IMR-90 (cell line): ENCODE data around the gene CDC45. TPM values are rescaled to one million over a fixed set of nuclear protein-coding genes. Genes with fewer than 3 reads are reported as not detected.

Source experiments
- ATAC-seq: fragments of 200-7000 bp; cut with Tn5 transposase; 2 replicates; pipeline ENCODE4 v1.9.1; 2020; ENCODE audit warnings: low read depth, mild to moderate bottlenecking, moderate library complexity
- BruUV-seq: library from RNA; stranded (reverse); fragments of 400-500 nt; replicated peaks from 2 replicates; lab custom pipeline; 2021; lab: Mats Ljungman, UMichigan
- CTCF ChIA-PET: fragments of 300-600 bp; formaldehyde crosslinking; extraction: SDS; loops from one replicate; lab custom pipeline; 2021; ENCODE audit warnings: antibody characterized with exemption; lab: Yijun Ruan, JAX
- POLR2A ChIA-PET: fragments of 300-600 bp; sonication (Branson Sonifier 250); formaldehyde crosslinking; loops from one replicate; lab custom pipeline; 2022; ENCODE audit warnings: antibody characterized with exemption; ENCODE audit not compliant: unreplicated experiment; lab: Charles Lee
- DNase-seq: peaks from one replicate; pipeline ENCODE4 v3.0.0; 2013
- H2AFZ ChIP-seq: replicated peaks from 2 replicates; pipeline ENCODE3; 2013; ENCODE audit warnings: low read length, mild to moderate bottlenecking; ENCODE audit not compliant: poor library complexity
- H2AK5ac ChIP-seq: 2 replicates; pipeline ENCODE4 v1.6.1; 2013; ENCODE audit warnings: low read depth, low read length, inconsistent platforms
- H2AK9ac ChIP-seq: replicated peaks from 2 replicates; pipeline ENCODE3; 2013; ENCODE audit warnings: mild to moderate bottlenecking, low read depth, low read length, moderate library complexity; ENCODE audit not compliant: poor library complexity
- H2BK120ac ChIP-seq: 2 replicates; pipeline ENCODE4 v1.6.1; 2013; ENCODE audit warnings: low read depth, low read length, inconsistent platforms
- H2BK15ac ChIP-seq: 3 replicates; pipeline ENCODE4 v1.6.1; 2013; ENCODE audit warnings: low read depth, low read length, inconsistent platforms
- H2BK20ac ChIP-seq: 2 replicates; pipeline ENCODE4 v1.6.1; 2013; ENCODE audit warnings: low read depth, mild to moderate bottlenecking, inconsistent platforms, low read length, moderate library complexity
- H2BK5ac ChIP-seq: 2 replicates; pipeline ENCODE4 v1.6.1; 2013; ENCODE audit warnings: mild to moderate bottlenecking, low read depth, low read length, inconsistent platforms; ENCODE audit not compliant: poor library complexity, severe bottlenecking
- H3K14ac ChIP-seq: replicated peaks from 2 replicates; pipeline ENCODE4 v1.6.1; 2013; ENCODE audit warnings: low read depth, low read length, inconsistent platforms
- H3K18ac ChIP-seq: 2 replicates; pipeline ENCODE4 v1.6.1; 2013; ENCODE audit warnings: low read depth, low read length, control low read depth
- H3K23ac ChIP-seq: 2 replicates; pipeline ENCODE4 v1.6.1; 2013; ENCODE audit warnings: low read depth, low read length, inconsistent platforms
- H3K27ac ChIP-seq: 2 replicates; pipeline ENCODE4 v1.5.1; 2013; ENCODE audit warnings: mild to moderate bottlenecking, control low read depth, low read length; ENCODE audit not compliant: insufficient read depth
- H3K27me3 ChIP-seq: 2 replicates; pipeline ENCODE4 v1.6.1; 2013; ENCODE audit warnings: low read length; ENCODE audit not compliant: control insufficient read depth, insufficient read depth
- H3K36me3 ChIP-seq: 2 replicates; pipeline ENCODE4 v1.6.1; 2013; ENCODE audit warnings: low read length, mixed read lengths; ENCODE audit not compliant: control insufficient read depth, insufficient read depth
- H3K4ac ChIP-seq: 2 replicates; pipeline ENCODE4 v1.6.1; 2013; ENCODE audit warnings: low read depth, low read length, inconsistent platforms
- H3K4me1 ChIP-seq: 2 replicates; pipeline ENCODE4 v1.6.1; 2013; ENCODE audit warnings: low read length, mixed read lengths; ENCODE audit not compliant: control insufficient read depth, insufficient read depth
- H3K4me2 ChIP-seq: 2 replicates; pipeline ENCODE4 v1.6.1; 2013; ENCODE audit warnings: low read depth, mild to moderate bottlenecking, control low read depth, low read length, moderate library complexity
- H3K4me3 ChIP-seq: 2 replicates; pipeline ENCODE4 v1.5.1; 2013; ENCODE audit warnings: low read depth, mild to moderate bottlenecking, control low read depth, low read length, moderate library complexity; ENCODE audit not compliant: insufficient read depth
- H3K56ac ChIP-seq: 2 replicates; pipeline ENCODE4 v1.6.1; 2013; ENCODE audit warnings: low read length, inconsistent platforms; ENCODE audit not compliant: insufficient read depth; ENCODE audit errors: extremely low read depth
- H3K79me1 ChIP-seq, 2 experiments: 2 replicates each; pipeline ENCODE4 v1.6.1; 2013; ENCODE audit warnings: low read length in 2 of 2, inconsistent platforms in 1 of 2, low read depth in 1 of 2
- H3K9ac ChIP-seq: 2 replicates; pipeline ENCODE4 v1.6.1; 2013; ENCODE audit warnings: low read depth, low read length, control low read depth
- H3K9me1 ChIP-seq: 2 replicates; pipeline ENCODE4 v1.6.1; 2013; ENCODE audit warnings: low read length, inconsistent platforms; ENCODE audit not compliant: insufficient read depth
- H3K9me3 ChIP-seq: 2 replicates; pipeline ENCODE4 v1.6.1; 2013; ENCODE audit warnings: low read length; ENCODE audit not compliant: control insufficient read depth, insufficient read depth
- H4K20me1 ChIP-seq: 2 replicates; pipeline ENCODE4 v1.6.1; 2013; ENCODE audit warnings: low read length, inconsistent platforms; ENCODE audit not compliant: insufficient read depth
- H4K5ac ChIP-seq: 2 replicates; pipeline ENCODE4 v1.6.1; 2013; ENCODE audit warnings: mild to moderate bottlenecking, low read depth, low read length, control low read depth
- H4K8ac ChIP-seq, 2 experiments: 2 replicates each; pipeline ENCODE4 v1.6.1; 2013; ENCODE audit warnings: low read depth in 2 of 2, low read length in 2 of 2, control low read depth in 1 of 2, inconsistent platforms in 1 of 2
- H4K91ac ChIP-seq: 2 replicates; pipeline ENCODE4 v1.6.1; 2013; ENCODE audit warnings: low read depth, low read length, inconsistent platforms; ENCODE audit not compliant: insufficient read depth
- BHLHE40 ChIP-seq: fragments of 150-350 bp; IDR thresholded peaks from 2 replicates; pipeline ENCODE4 v1.6.1; 2016; ENCODE audit warnings: mild to moderate bottlenecking, low read depth, low read length
- CEBPB ChIP-seq: IDR thresholded peaks from 2 replicates; pipeline ENCODE4 v1.6.1; 2012; ENCODE audit warnings: low read depth, low read length, improper control_type of control experiment
- CHD1 ChIP-seq: IDR thresholded peaks from 2 replicates; pipeline ENCODE4 v1.6.1; 2012; ENCODE audit warnings: low read depth, low read length, improper control_type of control experiment
- FOS ChIP-seq: fragments of 150-350 bp; IDR thresholded peaks from 2 replicates; pipeline ENCODE4 v1.6.1; 2016; ENCODE audit warnings: low read depth, low read length
- MAFK ChIP-seq: IDR thresholded peaks from 2 replicates; pipeline ENCODE4 v1.6.1; 2012; ENCODE audit warnings: low read depth, low read length, improper control_type of control experiment
- MAZ ChIP-seq: IDR thresholded peaks from 2 replicates; pipeline ENCODE4 v1.6.1; 2012; ENCODE audit warnings: low read depth, mild to moderate bottlenecking, low read length, improper control_type of control experiment, moderate library complexity, borderline replicate concordance
- MXI1 ChIP-seq: IDR thresholded peaks from 2 replicates; pipeline ENCODE4 v1.6.1; 2012; ENCODE audit warnings: low read depth, mild to moderate bottlenecking, low read length, moderate library complexity, borderline replicate concordance
- NFE2L2 ChIP-seq: fragments of 150-350 bp; IDR thresholded peaks from 2 replicates; pipeline ENCODE4 v1.6.1; 2016; ENCODE audit warnings: low read depth, mild to moderate bottlenecking, low read length
- POLR2A ChIP-seq: IDR thresholded peaks from 2 replicates; pipeline ENCODE4 v1.6.1; 2012; ENCODE audit warnings: mild to moderate bottlenecking, low read depth, low read length
- RAD21 ChIP-seq: IDR thresholded peaks from 2 replicates; pipeline ENCODE4 v1.6.1; 2012; ENCODE audit warnings: low read length, improper control_type of control experiment
- RCOR1 ChIP-seq: IDR thresholded peaks from 2 replicates; pipeline ENCODE4 v1.6.1; 2012; ENCODE audit warnings: mild to moderate bottlenecking, low read length, improper control_type of control experiment; ENCODE audit not compliant: insufficient replicate concordance
- RFX5 ChIP-seq: IDR thresholded peaks from 2 replicates; pipeline ENCODE4 v1.8.0; 2012; ENCODE audit warnings: low read depth, mild to moderate bottlenecking, low read length, moderate library complexity
- SMC3 ChIP-seq: fragments of 150-350 bp; IDR thresholded peaks from 2 replicates; pipeline ENCODE4 v1.6.1; 2016; ENCODE audit warnings: low read depth, mild to moderate bottlenecking, antibody characterized with exemption, low read length, moderate library complexity
- WGBS, 2 experiments: methylation state at CpG; one replicate each; pipeline versions ENCODE4 v1.1.5 to v1.1.7; 2013; ENCODE audit warnings: missing lambda C conversion rate in 2 of 2; ENCODE audit not compliant: insufficient read length in 1 of 2; ENCODE audit errors: extremely low coverage in 2 of 2; 5-methylcytosine and 5-hydroxymethylcytosine counted together
- dilution Hi-C: fragments of 300-500 bp; cut with HindIII; formaldehyde crosslinking; loops from one replicate; pipeline ENCODE4 v1.14.3; 2018; ENCODE audit warnings: low sequenced_read_pairs; ENCODE audit not compliant: unreplicated experiment
- in situ Hi-C: fragments of 300-500 bp; cut with MboI; formaldehyde crosslinking; loops from 3 replicates; pipeline ENCODE4 v1.14.3; 2019; ENCODE audit warnings: low sequenced_read_pairs, inconsistent platforms, mixed read lengths
- intact Hi-C: fragments of 100-400 bp; cut with micrococcal nuclease; formaldehyde crosslinking; loops from 2 replicates; pipeline ENCODE4 v1.10.0; 2022
- polyA plus RNA-seq, 3 experiments: library from polyadenylated mRNA; depleted of rRNA; stranded (reverse); fragments of >200 nt; gene quantifications; 2 replicates each; pipeline ENCODE4 v1.2.3, GENCODE V29; 2012; ENCODE audit warnings: low replicate concordance in 1 of 3
- total RNA-seq: library from RNA; depleted of rRNA; stranded (reverse); fragments of >200 nt; gene quantifications from 2 replicates; pipeline ENCODE4 v1.2.3, GENCODE V29; 2012
- TF ChIP-seq, protein P1 (sequence below): fragments of 150-350 bp; IDR thresholded peaks from 2 replicates; pipeline ENCODE4 v1.6.1; 2017; ENCODE audit warnings: mild to moderate bottlenecking, antibody characterized with exemption, low read length, low read depth
- TF ChIP-seq, protein P2 (sequence below): fragments of 150-350 bp; IDR thresholded peaks from 2 replicates; pipeline ENCODE4 v1.6.1; 2016; ENCODE audit warnings: low read depth, mild to moderate bottlenecking, low read length, moderate library complexity, borderline replicate concordance
- TF ChIP-seq, protein P3 (sequence below): conservative IDR thresholded peaks from 2 replicates; pipeline ENCODE4 v1.5.1; 2012; ENCODE audit warnings: mild to moderate bottlenecking, low read depth, low read length, improper control_type of control experiment

CDC45 gene
- total and polyA plus RNA-seq, 2 of the 4 experiments (the other 2 are of a cell fraction): 22.7 to 44.6 TPM

DNA sequence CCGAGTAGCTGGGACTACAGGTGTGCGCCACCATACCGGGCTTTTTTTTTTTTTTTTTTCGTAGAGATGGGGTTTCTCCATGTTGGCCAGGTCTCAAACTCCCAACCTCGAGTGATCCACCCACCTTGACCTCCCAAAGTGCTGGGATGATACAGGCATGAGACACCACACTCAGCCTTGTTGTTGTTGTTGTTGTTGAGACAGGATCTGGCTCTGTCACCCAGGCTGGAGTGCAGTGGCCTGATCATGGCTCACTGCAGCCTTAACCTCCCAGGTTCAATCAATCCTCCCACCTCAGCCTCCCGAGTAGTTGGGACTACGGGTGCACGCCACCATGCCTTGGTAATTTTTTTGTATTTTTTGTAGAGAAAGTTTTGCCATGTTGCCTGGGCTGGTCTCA, 67.9 kb downstream of the CDC45 start:
- ChIA-PET POLR2A (no interaction called here), CTCF (no interaction called here)
- H3K4me2 ChIP-seq: no peak overlapping the region
- no peaks in the 10 kb centered on the region for H3K9me1 ChIP-seq
- no peak overlapping the region for H2BK5ac ChIP-seq
- intact Hi-C loops: no loop called here
- H3K56ac ChIP-seq: no peak overlapping the region
- H2AFZ ChIP-seq: no peak overlapping the region
- H3K79me1 ChIP-seq: no peaks in the 10 kb centered on the region
- no peaks in the 10 kb centered on the region for H3K9me3 ChIP-seq
- no peak overlapping the region for H3K4me3 ChIP-seq
- no peak overlapping the region for H4K8ac ChIP-seq
- no TSS peak for BruUV-seq
- DNase-seq (no peak), ATAC-seq (no peak)
- H3K27ac ChIP-seq: no peak overlapping the region
- no peak overlapping the region for H2BK20ac ChIP-seq
- TF ChIP-seq FOS (no peak), SMC3 (no peak), RFX5 (no peak), NFE2L2 (no peak), MAZ (no peak), CHD1 (no peak), POLR2A (no peak), CEBPB (no peak), BHLHE40 (no peak), MXI1 (no peak), MAFK (no peak), RAD21 (no peak), RCOR1 (no peak)
- TF ChIP-seq, protein P1, sequence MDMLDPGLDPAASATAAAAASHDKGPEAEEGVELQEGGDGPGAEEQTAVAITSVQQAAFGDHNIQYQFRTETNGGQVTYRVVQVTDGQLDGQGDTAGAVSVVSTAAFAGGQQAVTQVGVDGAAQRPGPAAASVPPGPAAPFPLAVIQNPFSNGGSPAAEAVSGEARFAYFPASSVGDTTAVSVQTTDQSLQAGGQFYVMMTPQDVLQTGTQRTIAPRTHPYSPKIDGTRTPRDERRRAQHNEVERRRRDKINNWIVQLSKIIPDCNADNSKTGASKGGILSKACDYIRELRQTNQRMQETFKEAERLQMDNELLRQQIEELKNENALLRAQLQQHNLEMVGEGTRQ: no peak
- TF ChIP-seq, protein P2, sequence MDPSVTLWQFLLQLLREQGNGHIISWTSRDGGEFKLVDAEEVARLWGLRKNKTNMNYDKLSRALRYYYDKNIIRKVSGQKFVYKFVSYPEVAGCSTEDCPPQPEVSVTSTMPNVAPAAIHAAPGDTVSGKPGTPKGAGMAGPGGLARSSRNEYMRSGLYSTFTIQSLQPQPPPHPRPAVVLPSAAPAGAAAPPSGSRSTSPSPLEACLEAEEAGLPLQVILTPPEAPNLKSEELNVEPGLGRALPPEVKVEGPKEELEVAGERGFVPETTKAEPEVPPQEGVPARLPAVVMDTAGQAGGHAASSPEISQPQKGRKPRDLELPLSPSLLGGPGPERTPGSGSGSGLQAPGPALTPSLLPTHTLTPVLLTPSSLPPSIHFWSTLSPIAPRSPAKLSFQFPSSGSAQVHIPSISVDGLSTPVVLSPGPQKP: no peak
- TF ChIP-seq, protein P3, sequence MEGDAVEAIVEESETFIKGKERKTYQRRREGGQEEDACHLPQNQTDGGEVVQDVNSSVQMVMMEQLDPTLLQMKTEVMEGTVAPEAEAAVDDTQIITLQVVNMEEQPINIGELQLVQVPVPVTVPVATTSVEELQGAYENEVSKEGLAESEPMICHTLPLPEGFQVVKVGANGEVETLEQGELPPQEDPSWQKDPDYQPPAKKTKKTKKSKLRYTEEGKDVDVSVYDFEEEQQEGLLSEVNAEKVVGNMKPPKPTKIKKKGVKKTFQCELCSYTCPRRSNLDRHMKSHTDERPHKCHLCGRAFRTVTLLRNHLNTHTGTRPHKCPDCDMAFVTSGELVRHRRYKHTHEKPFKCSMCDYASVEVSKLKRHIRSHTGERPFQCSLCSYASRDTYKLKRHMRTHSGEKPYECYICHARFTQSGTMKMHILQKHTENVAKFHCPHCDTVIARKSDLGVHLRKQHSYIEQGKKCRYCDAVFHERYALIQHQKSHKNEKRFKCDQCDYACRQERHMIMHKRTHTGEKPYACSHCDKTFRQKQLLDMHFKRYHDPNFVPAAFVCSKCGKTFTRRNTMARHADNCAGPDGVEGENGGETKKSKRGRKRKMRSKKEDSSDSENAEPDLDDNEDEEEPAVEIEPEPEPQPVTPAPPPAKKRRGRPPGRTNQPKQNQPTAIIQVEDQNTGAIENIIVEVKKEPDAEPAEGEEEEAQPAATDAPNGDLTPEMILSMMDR: no peak
- H2BK15ac ChIP-seq: no peak overlapping the region
- H3K36me3 ChIP-seq: no peaks in the 10 kb centered on the region
- in situ Hi-C loops: no loop called here
- dilution Hi-C loops: no loop called here
- no peaks in the 10 kb centered on the region for H4K20me1 ChIP-seq
- H3K4me1 ChIP-seq: no peaks in the 10 kb centered on the region
- H3K23ac ChIP-seq: no peak overlapping the region
- H3K14ac ChIP-seq: no peak overlapping the region
- no peak overlapping the region for H3K9ac ChIP-seq
- no peak overlapping the region for H2AK5ac ChIP-seq
- no peak overlapping the region for H4K91ac ChIP-seq
- H2AK9ac ChIP-seq: no peak overlapping the region
- H3K4ac ChIP-seq: no peak overlapping the region
- no peak overlapping the region for H2BK120ac ChIP-seq
- WGBS, 2 experiments: no CpG with 5 or more reads among the region's 8 CpGs
- peaks cover 8% of the 10 kb centered on the region; the same call in 1 of the 2 replicates for H3K27me3 ChIP-seq
- no peak overlapping the region for H4K5ac ChIP-seq
- H3K18ac ChIP-seq: no peak overlapping the region
